IMR-90 (cell line): ENCODE results near the gene RASGRP3. TPM values are rescaled to one million over a fixed set of nuclear protein-coding genes. Genes with fewer than 3 reads are reported as not detected.

Source experiments
- ATAC-seq: fragments of 200-7000 bp; cut with Tn5 transposase; 2 replicates; pipeline ENCODE4 v1.9.1; 2020; ENCODE audit warnings: low read depth, mild to moderate bottlenecking, moderate library complexity
- BruUV-seq: library from RNA; stranded (reverse); fragments of 400-500 nt; replicated peaks from 2 replicates; lab custom pipeline; 2021; lab: Mats Ljungman, UMichigan
- CTCF ChIA-PET: fragments of 300-600 bp; formaldehyde crosslinking; extraction: SDS; loops from one replicate; lab custom pipeline; 2021; ENCODE audit warnings: antibody characterized with exemption; lab: Yijun Ruan, JAX
- POLR2A ChIA-PET: fragments of 300-600 bp; sonication (Branson Sonifier 250); formaldehyde crosslinking; loops from one replicate; lab custom pipeline; 2022; ENCODE audit warnings: antibody characterized with exemption; ENCODE audit not compliant: unreplicated experiment; lab: Charles Lee
- DNase-seq: peaks from one replicate; pipeline ENCODE4 v3.0.0; 2013
- H2AFZ ChIP-seq: replicated peaks from 2 replicates; pipeline ENCODE3; 2013; ENCODE audit warnings: low read length, mild to moderate bottlenecking; ENCODE audit not compliant: poor library complexity
- H2AK5ac ChIP-seq: 2 replicates; pipeline ENCODE4 v1.6.1; 2013; ENCODE audit warnings: low read depth, low read length, inconsistent platforms
- H2AK9ac ChIP-seq: replicated peaks from 2 replicates; pipeline ENCODE3; 2013; ENCODE audit warnings: mild to moderate bottlenecking, low read depth, low read length, moderate library complexity; ENCODE audit not compliant: poor library complexity
- H2BK120ac ChIP-seq: 2 replicates; pipeline ENCODE4 v1.6.1; 2013; ENCODE audit warnings: low read depth, low read length, inconsistent platforms
- H2BK15ac ChIP-seq: 3 replicates; pipeline ENCODE4 v1.6.1; 2013; ENCODE audit warnings: low read depth, low read length, inconsistent platforms
- H2BK20ac ChIP-seq: 2 replicates; pipeline ENCODE4 v1.6.1; 2013; ENCODE audit warnings: low read depth, mild to moderate bottlenecking, inconsistent platforms, low read length, moderate library complexity
- H2BK5ac ChIP-seq: 2 replicates; pipeline ENCODE4 v1.6.1; 2013; ENCODE audit warnings: mild to moderate bottlenecking, low read depth, low read length, inconsistent platforms; ENCODE audit not compliant: poor library complexity, severe bottlenecking
- H3K14ac ChIP-seq: replicated peaks from 2 replicates; pipeline ENCODE4 v1.6.1; 2013; ENCODE audit warnings: low read depth, low read length, inconsistent platforms
- H3K18ac ChIP-seq: 2 replicates; pipeline ENCODE4 v1.6.1; 2013; ENCODE audit warnings: low read depth, low read length, control low read depth
- H3K23ac ChIP-seq: 2 replicates; pipeline ENCODE4 v1.6.1; 2013; ENCODE audit warnings: low read depth, low read length, inconsistent platforms
- H3K27ac ChIP-seq: 2 replicates; pipeline ENCODE4 v1.5.1; 2013; ENCODE audit warnings: mild to moderate bottlenecking, control low read depth, low read length; ENCODE audit not compliant: insufficient read depth
- H3K27me3 ChIP-seq: 2 replicates; pipeline ENCODE4 v1.6.1; 2013; ENCODE audit warnings: low read length; ENCODE audit not compliant: control insufficient read depth, insufficient read depth
- H3K36me3 ChIP-seq: 2 replicates; pipeline ENCODE4 v1.6.1; 2013; ENCODE audit warnings: low read length, mixed read lengths; ENCODE audit not compliant: control insufficient read depth, insufficient read depth
- H3K4ac ChIP-seq: 2 replicates; pipeline ENCODE4 v1.6.1; 2013; ENCODE audit warnings: low read depth, low read length, inconsistent platforms
- H3K4me1 ChIP-seq: 2 replicates; pipeline ENCODE4 v1.6.1; 2013; ENCODE audit warnings: low read length, mixed read lengths; ENCODE audit not compliant: control insufficient read depth, insufficient read depth
- H3K4me2 ChIP-seq: 2 replicates; pipeline ENCODE4 v1.6.1; 2013; ENCODE audit warnings: low read depth, mild to moderate bottlenecking, control low read depth, low read length, moderate library complexity
- H3K4me3 ChIP-seq: 2 replicates; pipeline ENCODE4 v1.5.1; 2013; ENCODE audit warnings: low read depth, mild to moderate bottlenecking, control low read depth, low read length, moderate library complexity; ENCODE audit not compliant: insufficient read depth
- H3K56ac ChIP-seq: 2 replicates; pipeline ENCODE4 v1.6.1; 2013; ENCODE audit warnings: low read length, inconsistent platforms; ENCODE audit not compliant: insufficient read depth; ENCODE audit errors: extremely low read depth
- H3K79me1 ChIP-seq, 2 experiments: 2 replicates each; pipeline ENCODE4 v1.6.1; 2013; ENCODE audit warnings: low read length in 2 of 2, inconsistent platforms in 1 of 2, low read depth in 1 of 2
- H3K9ac ChIP-seq: 2 replicates; pipeline ENCODE4 v1.6.1; 2013; ENCODE audit warnings: low read depth, low read length, control low read depth
- H3K9me1 ChIP-seq: 2 replicates; pipeline ENCODE4 v1.6.1; 2013; ENCODE audit warnings: low read length, inconsistent platforms; ENCODE audit not compliant: insufficient read depth
- H3K9me3 ChIP-seq: 2 replicates; pipeline ENCODE4 v1.6.1; 2013; ENCODE audit warnings: low read length; ENCODE audit not compliant: control insufficient read depth, insufficient read depth
- H4K20me1 ChIP-seq: 2 replicates; pipeline ENCODE4 v1.6.1; 2013; ENCODE audit warnings: low read length, inconsistent platforms; ENCODE audit not compliant: insufficient read depth
- H4K5ac ChIP-seq: 2 replicates; pipeline ENCODE4 v1.6.1; 2013; ENCODE audit warnings: mild to moderate bottlenecking, low read depth, low read length, control low read depth
- H4K8ac ChIP-seq, 2 experiments: 2 replicates each; pipeline ENCODE4 v1.6.1; 2013; ENCODE audit warnings: low read depth in 2 of 2, low read length in 2 of 2, control low read depth in 1 of 2, inconsistent platforms in 1 of 2
- H4K91ac ChIP-seq: 2 replicates; pipeline ENCODE4 v1.6.1; 2013; ENCODE audit warnings: low read depth, low read length, inconsistent platforms; ENCODE audit not compliant: insufficient read depth
- CEBPB ChIP-seq: IDR thresholded peaks from 2 replicates; pipeline ENCODE4 v1.6.1; 2012; ENCODE audit warnings: low read depth, low read length, improper control_type of control experiment
- FOS ChIP-seq: fragments of 150-350 bp; IDR thresholded peaks from 2 replicates; pipeline ENCODE4 v1.6.1; 2016; ENCODE audit warnings: low read depth, low read length
- MAZ ChIP-seq: IDR thresholded peaks from 2 replicates; pipeline ENCODE4 v1.6.1; 2012; ENCODE audit warnings: low read depth, mild to moderate bottlenecking, low read length, improper control_type of control experiment, moderate library complexity, borderline replicate concordance
- MXI1 ChIP-seq: IDR thresholded peaks from 2 replicates; pipeline ENCODE4 v1.6.1; 2012; ENCODE audit warnings: low read depth, mild to moderate bottlenecking, low read length, moderate library complexity, borderline replicate concordance
- NFE2L2 ChIP-seq: fragments of 150-350 bp; IDR thresholded peaks from 2 replicates; pipeline ENCODE4 v1.6.1; 2016; ENCODE audit warnings: low read depth, mild to moderate bottlenecking, low read length
- POLR2A ChIP-seq: IDR thresholded peaks from 2 replicates; pipeline ENCODE4 v1.6.1; 2012; ENCODE audit warnings: mild to moderate bottlenecking, low read depth, low read length
- RCOR1 ChIP-seq: IDR thresholded peaks from 2 replicates; pipeline ENCODE4 v1.6.1; 2012; ENCODE audit warnings: mild to moderate bottlenecking, low read length, improper control_type of control experiment; ENCODE audit not compliant: insufficient replicate concordance
- RFX5 ChIP-seq: IDR thresholded peaks from 2 replicates; pipeline ENCODE4 v1.8.0; 2012; ENCODE audit warnings: low read depth, mild to moderate bottlenecking, low read length, moderate library complexity
- dilution Hi-C: fragments of 300-500 bp; cut with HindIII; formaldehyde crosslinking; loops from one replicate; pipeline ENCODE4 v1.14.3; 2018; ENCODE audit warnings: low sequenced_read_pairs; ENCODE audit not compliant: unreplicated experiment
- in situ Hi-C: fragments of 300-500 bp; cut with MboI; formaldehyde crosslinking; loops from 3 replicates; pipeline ENCODE4 v1.14.3; 2019; ENCODE audit warnings: low sequenced_read_pairs, inconsistent platforms, mixed read lengths
- intact Hi-C: fragments of 100-400 bp; cut with micrococcal nuclease; formaldehyde crosslinking; loops from 2 replicates; pipeline ENCODE4 v1.10.0; 2022
- polyA plus RNA-seq, 3 experiments: library from polyadenylated mRNA; depleted of rRNA; stranded (reverse); fragments of >200 nt; gene quantifications; 2 replicates each; pipeline ENCODE4 v1.2.3, GENCODE V29; 2012; ENCODE audit warnings: low replicate concordance in 1 of 3
- total RNA-seq: library from RNA; depleted of rRNA; stranded (reverse); fragments of >200 nt; gene quantifications from 2 replicates; pipeline ENCODE4 v1.2.3, GENCODE V29; 2012
- TF ChIP-seq, protein P1 (sequence below): fragments of 150-350 bp; IDR thresholded peaks from 2 replicates; pipeline ENCODE4 v1.6.1; 2017; ENCODE audit warnings: mild to moderate bottlenecking, antibody characterized with exemption, low read length, low read depth
- TF ChIP-seq, protein P2 (sequence below): fragments of 150-350 bp; IDR thresholded peaks from 2 replicates; pipeline ENCODE4 v1.6.1; 2016; ENCODE audit warnings: low read depth, mild to moderate bottlenecking, low read length, moderate library complexity, borderline replicate concordance

RASGRP3 gene
- total and polyA plus RNA-seq, 2 of the 4 experiments (the other 2 are of a cell fraction): 1.7 to 3.0 TPM

DNA sequence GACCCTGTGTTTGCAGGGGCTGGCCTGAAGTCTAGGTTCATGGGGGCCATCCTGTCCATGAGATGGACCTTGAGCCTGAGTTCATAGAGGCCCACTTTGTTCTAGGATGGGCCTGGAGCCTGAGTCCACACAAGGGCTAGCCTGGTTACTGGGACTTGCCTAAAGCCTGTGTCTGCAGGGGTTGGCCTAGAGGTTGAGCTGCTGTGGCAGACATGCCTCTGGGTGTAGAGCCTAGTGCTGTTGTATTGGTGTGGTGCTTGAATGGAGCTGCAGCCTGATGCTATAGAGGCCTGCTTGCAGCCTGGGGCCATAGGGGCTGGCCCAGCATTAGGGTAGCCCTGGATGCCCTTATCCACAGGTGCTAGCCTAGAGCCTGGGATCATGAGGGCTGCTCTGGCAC is 23.9 kb upstream of the RASGRP3 start:
- ATAC-seq: no peak
- in situ Hi-C loops: no loop called here

More for the DNA sequence above, 23.9 kb upstream of the RASGRP3 start:
- H3K4ac ChIP-seq: no peak overlapping the region; the same call in 1 of the 2 replicates
- no peaks in the 10 kb centered on the region for H3K4me1 ChIP-seq
- H4K5ac ChIP-seq: no peak overlapping the region
- no peak overlapping the region for H3K27ac ChIP-seq
- H3K18ac ChIP-seq: no peak overlapping the region
- no peak overlapping the region for H4K8ac ChIP-seq
- H4K91ac ChIP-seq: no peak overlapping the region
- no peak for TF ChIP-seq FOS
- TF ChIP-seq, protein P1, sequence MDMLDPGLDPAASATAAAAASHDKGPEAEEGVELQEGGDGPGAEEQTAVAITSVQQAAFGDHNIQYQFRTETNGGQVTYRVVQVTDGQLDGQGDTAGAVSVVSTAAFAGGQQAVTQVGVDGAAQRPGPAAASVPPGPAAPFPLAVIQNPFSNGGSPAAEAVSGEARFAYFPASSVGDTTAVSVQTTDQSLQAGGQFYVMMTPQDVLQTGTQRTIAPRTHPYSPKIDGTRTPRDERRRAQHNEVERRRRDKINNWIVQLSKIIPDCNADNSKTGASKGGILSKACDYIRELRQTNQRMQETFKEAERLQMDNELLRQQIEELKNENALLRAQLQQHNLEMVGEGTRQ: no peak
- no peak for TF ChIP-seq NFE2L2
- TF ChIP-seq POLR2A: no peak
- no peak for TF ChIP-seq RFX5
- no peak for TF ChIP-seq MAZ
- TF ChIP-seq, protein P2, sequence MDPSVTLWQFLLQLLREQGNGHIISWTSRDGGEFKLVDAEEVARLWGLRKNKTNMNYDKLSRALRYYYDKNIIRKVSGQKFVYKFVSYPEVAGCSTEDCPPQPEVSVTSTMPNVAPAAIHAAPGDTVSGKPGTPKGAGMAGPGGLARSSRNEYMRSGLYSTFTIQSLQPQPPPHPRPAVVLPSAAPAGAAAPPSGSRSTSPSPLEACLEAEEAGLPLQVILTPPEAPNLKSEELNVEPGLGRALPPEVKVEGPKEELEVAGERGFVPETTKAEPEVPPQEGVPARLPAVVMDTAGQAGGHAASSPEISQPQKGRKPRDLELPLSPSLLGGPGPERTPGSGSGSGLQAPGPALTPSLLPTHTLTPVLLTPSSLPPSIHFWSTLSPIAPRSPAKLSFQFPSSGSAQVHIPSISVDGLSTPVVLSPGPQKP: no peak
- no peak for TF ChIP-seq CEBPB
- TF ChIP-seq RCOR1: no peak
- TF ChIP-seq MXI1: no peak
- H2BK5ac ChIP-seq: no peak overlapping the region
- no peaks in the 10 kb centered on the region for H4K20me1 ChIP-seq
- peak overlapping the region; percentile 39; the same call in 1 of the 3 replicates for H2BK15ac ChIP-seq
- no peak overlapping the region for H3K4me2 ChIP-seq
- no peak overlapping the region for H2AK5ac ChIP-seq
- peak overlapping the region; percentile 38 for H2AFZ ChIP-seq
- H3K4me3 ChIP-seq: no peak overlapping the region
- peak overlapping the region; percentile 7 for H2AK9ac ChIP-seq
- H3K27me3 ChIP-seq: no peaks in the 10 kb centered on the region
- CTCF ChIA-PET: no interaction called here
- H3K36me3 ChIP-seq: no peaks in the 10 kb centered on the region
- no peak overlapping the region; the same call in 1 of the 2 replicates for H3K23ac ChIP-seq
- no peaks in the 10 kb centered on the region for H3K9me1 ChIP-seq
- H3K56ac ChIP-seq: no peak overlapping the region
- H3K79me1 ChIP-seq: no peaks in the 10 kb centered on the region
- dilution Hi-C loops (no loop called here), intact Hi-C loops (no loop called here)
- no peak overlapping the region for H3K9ac ChIP-seq
- H3K9me3 ChIP-seq: peaks cover 7% of the 10 kb centered on the region
- DNase-seq: no peak
- H3K14ac ChIP-seq: peak overlapping the region; percentile 34
- POLR2A ChIA-PET: no interaction called here
- H2BK120ac ChIP-seq: no peak overlapping the region
- BruUV-seq: no TSS peak
- no peak overlapping the region for H2BK20ac ChIP-seq
